HG03460 (cell line): Measurements from ENCODE around the gene ZHX3.
"Not testable (repeated sequence)": the region's sequence is repeated elsewhere in the genome, so short reads cannot be mapped to it uniquely, and the experiment has no call there.

Source experiments
- ATAC-seq: cut with Tn5 transposase; IDR thresholded peaks from one replicate; pipeline ENCODE4 v1.9.1; 2021; ENCODE audit not compliant: unreplicated experiment

Gene ZHX3

GRCh38 chr20:41334036-41334435 is 16.5 kb upstream of the ZHX3 start:
- ATAC-seq, result no peak

- no peak for ATAC-seq
Observed at GRCh38 chr20:41331731-41332130, 14.2 kb upstream of the ZHX3 start.

GRCh38 chr20:41330941-41331340 is 13.4 kb upstream of the ZHX3 start:
- ATAC-seq, result no peak

DNA sequence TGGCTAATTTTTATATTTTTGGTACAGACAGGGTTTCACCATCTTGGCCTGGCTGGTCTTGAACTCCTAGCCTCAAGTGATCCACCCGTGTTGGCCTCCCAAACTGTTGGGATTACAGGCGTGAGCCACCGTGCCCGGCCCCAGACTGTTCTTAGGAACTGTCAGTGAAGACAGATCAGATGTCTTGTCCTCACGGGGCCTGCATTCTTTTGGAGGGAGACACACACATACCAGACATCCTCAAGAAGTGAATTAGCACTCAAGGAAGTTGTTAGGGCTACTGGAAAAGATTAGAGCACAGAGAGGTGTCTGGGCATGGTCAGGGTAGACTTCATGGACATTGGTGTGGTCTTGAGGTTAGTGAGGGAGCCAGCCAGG is 12.8 kb upstream of the ZHX3 start:
- no peak for ATAC-seq

GRCh38 chr20:41329435-41330342 is 12.2 kb upstream of the ZHX3 start:
- ATAC-seq, result peak; percentile 93

DNA sequence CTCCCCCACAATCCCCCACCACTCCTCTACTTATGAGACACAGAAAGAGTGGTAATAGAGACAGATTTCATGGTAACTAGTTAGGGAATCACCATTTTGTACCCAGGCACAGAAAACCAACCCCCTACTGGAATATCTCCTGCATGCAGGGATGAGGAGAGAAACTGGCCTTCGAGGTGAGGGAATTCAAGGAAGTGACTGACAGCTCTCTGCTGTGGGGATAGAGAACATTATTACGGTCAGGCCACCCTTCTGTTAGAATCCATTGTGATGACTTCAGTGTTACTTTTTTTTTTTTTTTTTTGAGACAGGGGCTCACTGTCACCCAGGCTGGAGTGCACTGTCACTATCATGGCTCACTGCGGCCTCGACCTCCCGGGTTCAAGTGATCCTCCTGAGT is 9.6 kb upstream of the ZHX3 start:
- ATAC-seq, result no peak

DNA sequence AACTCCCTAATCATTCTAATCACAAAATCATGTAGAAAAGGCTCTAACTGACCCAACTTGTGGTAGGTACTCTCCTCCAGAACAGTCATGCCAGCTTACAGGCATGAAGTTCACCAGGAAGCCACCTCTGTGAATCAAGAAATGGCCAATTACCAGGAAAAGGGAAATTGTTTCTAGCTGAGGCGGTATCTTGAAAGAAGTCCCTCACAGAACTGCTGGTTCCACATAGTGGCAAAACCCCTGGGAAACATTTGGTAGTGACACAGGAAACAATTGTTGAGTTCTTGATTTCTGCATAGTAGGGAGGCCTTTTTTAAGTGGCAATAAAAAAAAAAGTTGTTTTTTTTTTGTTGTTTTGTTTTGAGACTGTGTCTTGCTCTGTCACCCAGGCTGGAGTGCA is 3.4 kb upstream of the ZHX3 start:
- no peak for ATAC-seq

DNA sequence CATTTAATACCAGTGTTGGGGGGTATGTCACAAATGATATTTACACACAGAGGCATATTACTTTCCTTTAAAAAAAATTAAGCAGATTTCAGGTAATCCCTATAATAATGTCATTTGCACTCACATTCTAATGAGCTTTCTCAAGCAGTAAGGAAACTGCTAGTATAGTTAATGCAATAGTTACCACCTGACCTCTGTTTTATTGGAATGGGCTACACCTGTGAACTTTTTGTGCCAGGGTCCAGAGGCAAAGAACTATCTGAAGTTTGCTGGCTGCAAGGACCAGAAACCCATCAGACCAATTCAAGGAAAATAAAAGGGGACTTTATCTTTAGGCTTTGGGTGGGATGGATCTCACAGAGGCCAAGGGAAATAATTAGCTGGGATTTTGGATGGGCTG is 2.9 kb upstream of the ZHX3 start:
- ATAC-seq, result no peak

GRCh38 chr20:41318271-41318649 is 729 bp upstream of the ZHX3 start:
- ATAC-seq, result no peak

GRCh38 chr20:41316602-41317545 is 657 bp downstream of the ZHX3 start:
- ATAC-seq, result peak; percentile 50

DNA sequence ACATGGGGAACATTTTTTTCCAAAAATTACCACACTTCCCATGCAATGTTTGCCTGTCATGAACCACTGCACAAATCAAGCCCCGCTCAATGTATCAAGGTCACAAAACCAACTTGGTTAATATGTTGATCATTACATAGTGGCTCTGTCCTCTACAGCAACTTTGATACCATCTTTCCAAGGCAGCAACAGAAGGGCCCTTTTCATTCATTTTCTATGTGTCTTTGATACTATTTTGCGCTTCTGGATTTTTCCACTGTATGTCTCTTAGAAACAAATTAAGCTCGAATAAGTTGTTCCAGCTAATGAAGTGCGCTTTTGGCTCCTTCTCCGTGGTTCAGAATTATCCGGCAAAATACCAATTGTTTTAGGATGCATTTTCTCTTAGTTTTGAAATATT is 1.5 kb downstream of the ZHX3 start:
- ATAC-seq, result no peak

DNA sequence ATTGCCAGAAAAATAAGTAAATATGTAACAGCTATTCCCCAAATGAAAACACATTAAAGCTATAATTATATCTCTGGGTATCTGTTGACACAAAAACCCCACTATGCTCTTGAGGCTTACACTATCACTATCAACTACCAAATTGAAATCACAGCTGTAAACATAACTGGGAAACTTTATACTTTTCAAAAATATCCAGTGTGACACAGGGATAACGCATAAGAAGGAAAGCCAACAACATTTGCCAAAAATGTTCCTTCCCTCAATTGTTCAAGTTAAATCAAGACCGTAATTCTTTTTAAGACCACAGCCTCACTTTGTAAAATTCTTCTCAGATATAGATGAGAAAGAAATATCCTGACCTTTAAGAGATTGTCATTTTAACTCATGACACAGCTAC is 3.1 kb downstream of the ZHX3 start:
- ATAC-seq, result no peak

- ATAC-seq, result not testable (repeated sequence)
Observed at GRCh38 chr20:41312009-41312408, 5.5 kb downstream of the ZHX3 start.

DNA sequence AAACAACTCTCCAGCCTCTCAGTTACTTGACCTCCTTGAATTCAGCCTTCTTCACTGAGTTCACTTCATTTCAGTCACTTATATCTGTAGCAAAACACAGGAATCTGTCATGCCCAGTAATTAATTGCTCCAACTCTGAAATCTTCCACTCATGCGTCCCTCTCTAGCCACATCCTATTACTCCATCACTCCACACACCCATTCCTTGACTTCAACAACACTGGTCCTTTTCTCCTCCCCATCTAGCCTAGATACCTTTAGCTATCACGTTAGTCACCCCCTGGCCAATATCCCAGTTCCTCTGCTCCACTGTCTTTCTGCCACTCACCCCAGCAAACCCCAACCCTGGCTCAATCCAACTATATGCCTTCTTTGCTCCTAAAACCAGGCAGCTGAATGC is 7.7 kb downstream of the ZHX3 start:
- no peak for ATAC-seq

DNA sequence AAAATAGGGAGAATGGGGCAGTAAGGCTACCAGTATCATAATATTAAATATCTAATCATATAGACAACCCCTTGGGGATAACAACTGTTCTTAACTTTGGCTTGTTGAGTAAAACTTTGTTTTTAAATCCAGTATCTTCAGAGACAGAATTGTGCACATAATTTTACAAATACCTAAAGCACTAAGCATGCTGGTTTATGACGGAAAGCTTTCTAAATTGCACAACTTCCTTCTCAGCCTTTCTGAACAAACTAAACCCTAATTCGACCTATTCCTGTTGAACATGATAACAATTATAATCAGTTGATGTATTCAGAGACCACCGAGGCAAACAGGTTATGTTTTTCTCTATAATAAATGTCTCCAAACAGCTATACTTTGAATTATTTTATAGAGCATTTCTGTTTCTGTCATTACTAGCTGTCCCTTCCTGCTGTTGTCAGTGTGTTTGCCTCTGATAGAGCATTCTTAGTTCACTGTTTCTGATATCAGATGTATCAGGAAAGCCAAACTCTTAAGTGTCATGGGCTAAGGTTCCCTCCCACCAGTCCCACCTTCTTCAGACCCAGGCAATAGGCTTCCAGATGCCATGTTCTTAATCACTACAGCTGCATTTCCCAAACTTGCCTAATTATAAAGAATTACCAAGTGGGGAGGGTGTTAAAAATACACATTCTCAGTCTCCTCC is 8.7 kb downstream of the ZHX3 start:
- ATAC-seq, result no peak

DNA sequence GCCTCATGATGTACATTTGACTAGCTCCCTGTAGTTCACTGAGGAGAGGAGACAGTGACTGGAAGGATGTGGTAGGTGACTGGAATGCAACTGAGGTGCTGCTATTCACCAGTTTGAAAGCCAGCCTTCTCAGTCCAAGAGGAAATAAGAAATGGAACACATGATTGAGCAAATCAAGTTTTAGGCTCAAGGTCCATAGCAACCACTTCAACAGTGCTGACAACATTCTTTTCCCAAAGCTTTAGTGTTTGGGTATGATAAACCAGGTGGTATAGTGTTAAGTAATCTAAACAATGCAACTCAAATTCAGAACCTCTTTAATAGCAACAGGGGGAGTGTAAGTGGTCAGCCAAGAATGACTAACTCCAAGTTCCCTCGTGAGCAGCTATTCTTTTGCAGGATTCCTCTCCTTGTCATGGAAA is 9.2 kb downstream of the ZHX3 start:
- ATAC-seq, result no peak

GRCh38 chr20:41307021-41307420 is 10.5 kb downstream of the ZHX3 start:
- ATAC-seq, result no peak

DNA sequence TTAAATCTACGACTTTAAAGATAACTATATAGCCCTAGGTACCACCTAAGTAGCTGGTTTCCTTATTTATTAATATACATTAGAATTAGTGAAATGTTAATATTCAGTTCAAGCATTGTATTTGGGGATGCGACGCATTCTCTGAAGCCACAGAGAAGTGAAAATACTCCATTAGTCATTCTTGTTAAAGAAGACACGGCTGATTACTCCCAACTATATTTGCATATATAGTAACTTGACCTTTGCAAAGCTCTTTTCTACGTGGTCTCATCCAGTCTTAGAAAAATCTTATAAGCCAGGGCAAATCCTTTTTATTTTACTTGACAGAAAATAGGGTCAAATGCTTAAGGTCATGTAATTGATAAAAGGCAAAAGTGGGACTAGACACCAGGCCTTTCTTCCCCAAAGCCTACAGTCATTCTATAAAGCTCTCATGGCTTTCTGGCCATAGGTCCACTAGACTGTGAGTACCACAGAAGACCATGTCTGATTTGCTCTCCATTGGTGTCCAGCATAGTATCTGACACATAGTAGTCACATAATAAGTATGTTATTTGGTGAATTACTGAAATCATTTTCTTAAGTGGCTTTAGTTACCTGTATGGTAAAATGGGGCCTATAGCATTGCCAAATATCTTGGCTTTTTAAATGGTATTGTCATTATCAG is 11.3 kb downstream of the ZHX3 start:
- ATAC-seq, result peak; percentile 84

DNA sequence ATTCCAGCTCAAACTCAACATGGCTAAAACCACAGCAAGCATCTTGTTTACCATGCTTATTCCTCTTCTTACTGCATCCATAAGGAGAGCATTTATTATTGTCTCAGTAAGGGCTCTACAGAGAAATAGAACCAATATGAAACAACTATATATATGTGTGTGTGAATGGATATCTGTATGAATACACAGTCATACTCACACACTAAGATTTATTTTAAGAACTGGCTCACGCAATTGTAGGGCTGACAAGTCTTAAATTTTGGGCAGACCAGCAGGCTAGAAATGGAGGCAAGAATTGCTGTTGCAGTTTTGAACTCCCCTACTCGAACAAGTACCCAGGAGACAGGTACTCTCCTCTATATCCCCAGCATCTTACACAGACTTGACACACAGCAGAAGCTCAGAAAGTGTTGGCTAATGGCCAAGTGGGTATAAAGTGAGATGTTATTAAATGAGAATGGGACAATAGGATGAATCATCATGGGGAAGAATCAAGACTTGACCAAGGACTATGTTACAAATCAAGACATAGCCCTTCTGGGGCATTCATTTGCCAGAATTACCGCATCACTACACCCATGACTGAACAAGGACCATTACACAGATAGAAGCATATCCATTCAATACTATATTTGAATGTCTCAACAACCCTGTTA is 13.0 kb downstream of the ZHX3 start:
- ATAC-seq, result no peak

GRCh38 chr20:41304002-41304401 is 13.5 kb downstream of the ZHX3 start:
- no peak for ATAC-seq
